Measurements from ENCODE around the gene EDC4. TPM values are rescaled to one million over a fixed set of nuclear protein-coding genes. Genes with fewer than 3 reads are reported as not detected.

Gene EDC4
- total and polyA plus RNA-seq, 8 donors = 22.0 to 141 (median 42.0) TPM

DNA sequence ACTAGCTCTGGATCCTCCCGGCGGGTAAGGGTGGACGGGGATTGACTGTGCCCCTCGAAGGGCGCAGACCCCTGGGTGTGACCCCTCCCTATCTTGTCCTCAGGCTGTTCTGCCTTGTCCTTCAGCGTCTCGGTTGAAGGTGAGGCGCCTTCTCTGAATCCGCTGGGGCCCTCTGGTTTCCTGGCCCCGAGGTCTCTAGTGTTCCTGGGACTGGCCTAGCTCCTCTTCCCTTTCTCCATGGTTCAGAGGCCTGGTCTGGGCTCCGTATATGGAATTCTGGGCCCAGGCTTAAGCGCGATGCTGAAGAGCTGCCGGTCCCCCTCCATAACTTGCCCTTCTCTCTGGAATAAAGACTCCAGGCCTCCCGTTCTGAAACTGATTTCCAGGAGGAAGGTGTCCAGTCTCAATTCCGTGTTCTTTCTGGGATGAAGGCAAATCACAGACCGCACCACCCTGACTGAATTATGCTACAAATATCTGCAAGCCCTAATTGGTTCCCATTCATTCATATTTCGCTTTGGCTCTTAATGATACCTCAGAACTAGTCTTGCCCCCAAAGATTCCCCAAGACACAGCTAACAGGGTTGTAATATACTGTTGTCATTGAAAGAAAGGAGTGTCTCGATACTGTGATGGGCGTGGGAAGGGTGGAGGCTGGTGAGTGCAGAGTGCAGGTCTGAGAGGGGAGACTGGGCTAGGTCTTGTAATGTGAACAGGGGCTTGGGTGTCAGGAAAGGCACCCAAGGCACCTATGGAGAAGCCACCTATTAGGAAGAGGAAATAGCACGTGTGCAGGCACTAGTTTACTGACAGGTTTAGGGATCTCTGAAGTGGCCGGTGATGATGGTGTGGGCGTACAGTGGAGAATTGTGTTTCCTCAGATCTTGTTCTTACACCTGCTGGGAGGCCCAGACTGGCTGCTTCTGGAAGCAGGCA lies 851 bp downstream of the EDC4 start:
- H3K4me1 ChIP-seq = peaks cover 16 to 46% (median 35%) of the 10 kb centered on the region in 4 donors
- peak overlapping the region; percentile 95 to 97 (median 96) for H3K4me3 ChIP-seq
- peaks cover 44 to 63% (median 59%) of the 10 kb centered on the region in 4 donors for H3K36me3 ChIP-seq
- peak overlapping the region in 4 of 5 donors; percentile 80 to 90 (median 86) for H3K27ac ChIP-seq
- intact Hi-C loops (cut with DNase I; ENCODE audit: low total_unique reads) = no loop called here
- no peak for DNase-seq
- WGBS, 5 donors = 7 to 14% (median 9%) methylated on average over 17 to 23 of the region's 23 CpGs
- no peaks in the 10 kb centered on the region for H3K9me3 ChIP-seq
- TF ChIP-seq POLR2AphosphoS5 (IDR thresholded peaks at IDR 0.05) (no peak), EP300 (IDR thresholded peaks at IDR 0.05) (no peak), POLR2A (IDR thresholded peaks at IDR 0.05) (no peak), CTCF (IDR thresholded peaks at IDR 0.05) (no peak)
- H3K27me3 ChIP-seq = no peaks in the 10 kb centered on the region

DNA sequence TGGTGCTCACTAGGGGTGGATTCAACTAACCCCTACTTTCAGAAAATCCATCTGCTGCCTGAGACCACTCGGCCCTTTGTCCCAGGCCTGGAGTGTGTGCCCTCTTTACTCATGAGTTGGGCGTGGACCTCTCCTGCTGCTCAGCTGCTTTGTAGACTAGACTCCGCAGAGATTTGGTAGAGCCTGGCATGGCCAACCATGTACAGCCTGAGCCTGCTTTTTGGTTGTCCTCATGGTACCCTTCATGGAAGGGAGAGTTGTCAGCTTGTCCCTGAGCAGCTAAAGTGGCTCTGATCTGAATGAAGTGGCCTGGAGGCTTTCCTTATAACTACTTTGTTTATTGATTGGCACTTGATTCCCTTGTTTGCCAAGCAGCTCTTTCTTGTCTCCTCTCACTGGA lies 1.5 kb downstream of the EDC4 start:
- no peaks in the 10 kb centered on the region for H3K27me3 ChIP-seq
- no peak for DNase-seq
- WGBS, 5 donors = 31 to 63% (median 50%) methylated on average over 2 to 3 of the region's 3 CpGs
- H3K36me3 ChIP-seq = peaks cover 45 to 63% (median 59%) of the 10 kb centered on the region in 4 donors
- H3K4me1 ChIP-seq = peaks cover 16 to 46% (median 35%) of the 10 kb centered on the region in 4 donors
- no peaks in the 10 kb centered on the region for H3K9me3 ChIP-seq
- peak overlapping the region; percentile 95 to 97 (median 96) for H3K4me3 ChIP-seq
- intact Hi-C loops (cut with DNase I; ENCODE audit: low total_unique reads) = no loop called here
- peak overlapping the region in 1 of 5 donors; percentile 80 for H3K27ac ChIP-seq
- TF ChIP-seq POLR2A (IDR thresholded peaks at IDR 0.05) = no peak
- TF ChIP-seq CTCF (IDR thresholded peaks at IDR 0.05) = no peak
- no peak for TF ChIP-seq EP300 (IDR thresholded peaks at IDR 0.05)
- no peak for TF ChIP-seq POLR2AphosphoS5 (IDR thresholded peaks at IDR 0.05)

- 89 to 99% (median 96%) methylated on average over 7 to 11 of the region's 11 CpGs for WGBS, 5 donors
Observed at GRCh38 chr16:67877064-67877463, 4.2 kb downstream of the EDC4 start.

More at GRCh38 chr16:67877064-67877463, 4.2 kb downstream of the EDC4 start:
- intact Hi-C loops (cut with DNase I; ENCODE audit: low total_unique reads) = no loop called here
- Histone ChIP-seq H3K4me1 (peaks cover 16 to 40% (median 35%) of the 10 kb centered on the region in 4 donors), H3K27me3 (no peaks in the 10 kb centered on the region), H3K9me3 (no peaks in the 10 kb centered on the region), H3K4me3 (no peak overlapping the region), H3K36me3 (peaks cover 59 to 64% (median 63%) of the 10 kb centered on the region in 4 donors), H3K27ac (no peak overlapping the region)
- no peak for TF ChIP-seq CTCF (IDR thresholded peaks at IDR 0.05)
- TF ChIP-seq POLR2AphosphoS5 (IDR thresholded peaks at IDR 0.05) = no peak
- no peak for TF ChIP-seq EP300 (IDR thresholded peaks at IDR 0.05)
- TF ChIP-seq POLR2A (IDR thresholded peaks at IDR 0.05) = no peak
- no peak for DNase-seq

Data from stomach (tissue), 9 donors.